GM18867 (cell line): ENCODE measurements around the gene SCN5A.

ENCODE experiments used
- ATAC-seq: cut with Tn5 transposase; IDR thresholded peaks from one replicate; pipeline ENCODE4 v1.9.1; 2021; ENCODE audit warnings: mild to moderate bottlenecking, moderate library complexity; ENCODE audit not compliant: unreplicated experiment

The SCN5A gene

GRCh38 chr3:38545983-38546382 is 103.5 kb downstream of the SCN5A start:
- no peak for ATAC-seq

DNA sequence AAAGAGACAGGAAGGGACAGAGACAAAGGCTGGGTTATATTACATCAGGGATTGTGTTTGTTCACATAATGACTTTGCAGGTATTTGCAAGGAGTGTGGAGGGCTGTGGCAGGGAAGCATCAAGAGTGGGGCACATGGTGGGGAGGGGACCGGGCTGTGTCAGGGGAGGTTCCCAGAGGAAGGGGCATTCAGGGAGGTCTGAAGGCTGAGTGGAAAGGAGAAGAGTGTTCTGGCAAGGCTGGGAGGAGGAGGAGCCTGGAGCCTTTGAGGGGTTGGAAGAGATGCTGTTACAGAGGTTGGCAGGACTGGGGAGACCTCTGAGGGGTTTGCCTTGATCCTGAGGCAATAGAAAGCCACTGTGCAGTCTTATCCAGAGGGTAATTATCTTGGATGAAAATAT is 103.9 kb downstream of the SCN5A start:
- ATAC-seq: no peak

- ATAC-seq: no peak
Observed at GRCh38 chr3:38544926-38545325, 104.6 kb downstream of the SCN5A start.

GRCh38 chr3:38543586-38543985 is 105.9 kb downstream of the SCN5A start:
- ATAC-seq: no peak

DNA sequence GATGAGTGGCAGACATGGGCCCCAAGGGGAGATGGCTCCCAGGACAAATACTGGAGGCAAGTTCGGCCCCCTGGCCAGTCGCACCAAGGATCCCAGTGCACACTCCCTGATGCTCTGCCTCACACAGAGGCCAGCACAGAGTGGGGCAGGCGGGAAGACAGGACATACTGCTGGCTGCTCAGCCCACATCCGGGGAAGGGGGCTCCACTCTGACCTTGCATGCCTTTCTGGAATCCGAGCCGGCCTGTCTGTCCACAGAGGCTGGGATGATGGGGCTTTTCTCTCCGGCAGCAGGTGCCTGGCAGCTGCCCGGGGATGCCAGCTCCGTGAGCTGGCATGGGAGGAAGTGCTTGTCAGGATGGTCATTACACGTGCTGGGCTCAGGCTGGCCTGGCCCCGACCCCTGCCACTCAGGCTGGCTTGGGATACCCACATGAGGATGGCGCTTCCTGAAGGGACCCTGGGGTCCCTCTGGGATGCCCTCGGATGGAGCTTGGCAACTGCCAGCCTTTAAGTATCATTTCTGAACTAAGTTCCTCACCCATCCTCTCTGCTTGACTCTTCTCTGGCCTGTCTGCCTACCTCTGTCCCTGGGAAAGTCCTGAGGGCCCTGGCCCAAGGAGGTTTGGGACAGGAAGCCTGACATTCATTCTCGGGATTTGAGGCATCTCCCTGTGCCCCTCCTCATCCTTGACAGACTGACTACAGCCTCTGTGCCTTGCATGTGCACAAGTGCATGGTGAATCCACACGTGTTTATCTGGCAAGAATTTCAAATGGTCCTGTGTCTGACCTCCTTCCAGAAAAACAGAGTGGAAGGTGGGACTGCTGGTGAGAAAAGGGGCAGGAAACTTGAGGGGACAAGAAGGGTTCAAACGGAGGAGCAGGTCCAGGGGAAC is 106.8 kb downstream of the SCN5A start:
- ATAC-seq: no peak

DNA sequence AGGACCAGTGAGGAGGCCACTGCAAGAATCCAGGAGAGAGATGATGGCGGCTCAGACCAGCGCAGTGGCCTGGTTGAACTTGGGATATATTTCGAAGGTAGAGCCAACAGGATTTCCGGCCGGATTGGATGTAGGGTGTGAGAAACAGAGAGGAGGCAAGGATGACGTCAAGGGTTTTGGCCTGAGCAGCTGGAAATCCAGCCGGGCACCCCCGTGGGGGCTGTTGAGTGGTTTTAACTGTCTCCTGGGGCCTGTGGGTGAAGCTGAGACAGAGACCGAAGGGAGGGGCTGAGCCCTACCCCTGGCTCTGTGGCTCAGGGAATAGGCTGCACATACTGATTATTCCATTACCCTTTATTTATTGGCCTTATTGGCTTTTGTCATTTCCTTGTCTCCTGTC is 107.7 kb downstream of the SCN5A start:
- ATAC-seq: no peak

- no peak for ATAC-seq
Observed at GRCh38 chr3:38538773-38539353, 110.6 kb downstream of the SCN5A start.

DNA sequence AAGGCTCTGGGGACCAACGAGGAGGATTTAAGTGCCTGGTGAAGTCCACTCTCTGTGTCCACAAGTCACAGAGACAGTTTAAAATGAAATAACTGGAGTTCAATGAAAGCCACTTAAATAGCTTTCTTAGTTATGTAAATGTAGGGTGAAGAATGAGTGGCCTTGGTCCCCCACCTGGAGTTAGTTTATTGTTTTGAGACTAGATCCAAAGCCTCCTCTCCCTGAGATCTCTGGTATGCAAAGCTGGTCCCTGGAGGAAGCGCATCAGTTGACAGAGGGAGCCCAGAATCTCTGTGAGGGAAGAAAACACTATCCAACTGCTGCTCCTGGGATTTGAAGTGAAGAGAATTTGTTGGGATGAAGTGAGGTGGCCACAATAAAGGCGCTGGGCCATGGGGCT is 112.8 kb downstream of the SCN5A start:
- ATAC-seq: no peak

DNA sequence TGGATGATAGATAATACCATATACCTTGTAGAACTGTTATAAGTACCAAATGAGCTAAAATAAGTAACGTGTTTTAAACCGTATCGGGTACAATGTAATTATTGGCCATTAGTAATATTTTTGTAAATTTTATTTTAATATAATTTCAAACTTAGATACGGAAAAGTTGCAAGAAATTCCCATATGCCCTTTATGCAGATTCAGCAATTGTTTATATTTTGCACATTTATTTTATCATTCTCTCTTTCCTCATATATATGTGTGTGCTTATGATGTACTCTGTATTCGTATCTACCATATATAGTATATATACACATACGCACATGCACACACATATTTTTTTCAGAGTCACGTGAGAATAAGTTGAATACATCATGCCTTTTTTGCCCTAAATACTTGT is 114.9 kb downstream of the SCN5A start:
- ATAC-seq: no peak

DNA sequence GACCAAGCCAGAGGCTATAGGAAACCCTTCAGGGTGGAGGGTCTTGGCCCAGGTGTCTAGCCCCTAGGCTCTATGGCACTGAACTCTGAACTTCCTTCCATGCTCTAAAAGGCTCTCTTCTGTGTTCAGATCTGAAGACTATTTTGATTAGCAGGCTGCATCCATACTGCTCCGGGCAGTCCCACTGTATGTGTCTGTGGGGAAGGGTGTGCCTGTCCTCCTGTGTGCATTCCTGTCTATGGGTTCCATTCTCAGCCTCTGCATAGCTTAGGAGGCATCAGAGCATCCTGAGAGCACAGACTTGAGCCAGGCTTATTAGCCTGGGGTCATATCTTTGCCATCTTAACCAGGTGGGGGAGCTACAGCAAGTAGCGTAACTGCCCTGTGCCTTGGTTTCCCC is 115.3 kb downstream of the SCN5A start:
- no peak for ATAC-seq

- no peak for ATAC-seq
Observed at GRCh38 chr3:38533285-38533976, 116.1 kb downstream of the SCN5A start.

GRCh38 chr3:38532529-38532928 is 117.0 kb downstream of the SCN5A start:
- ATAC-seq: no peak

DNA sequence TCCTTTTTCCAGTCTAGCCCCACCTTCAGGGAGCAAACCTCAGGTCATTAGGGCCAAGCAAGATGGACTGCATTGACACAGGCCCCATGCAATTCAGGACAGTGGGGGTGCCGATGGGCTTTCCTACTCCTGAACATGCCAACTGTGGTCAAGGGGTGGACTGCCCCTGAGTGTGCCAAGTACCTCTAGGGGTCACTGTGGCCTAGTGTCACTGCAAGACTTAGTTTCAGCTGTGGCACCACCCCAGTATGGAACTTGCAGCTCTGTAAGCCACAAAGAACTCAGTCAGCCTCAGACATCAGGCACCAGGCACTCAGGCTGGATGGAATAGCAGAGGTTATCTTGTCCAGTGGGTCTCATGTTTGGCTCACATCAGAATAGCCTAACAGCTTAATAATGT is 121.0 kb downstream of the SCN5A start:
- ATAC-seq: no peak

- ATAC-seq: no peak
Observed at GRCh38 chr3:38526792-38527191, 122.7 kb downstream of the SCN5A start.

DNA sequence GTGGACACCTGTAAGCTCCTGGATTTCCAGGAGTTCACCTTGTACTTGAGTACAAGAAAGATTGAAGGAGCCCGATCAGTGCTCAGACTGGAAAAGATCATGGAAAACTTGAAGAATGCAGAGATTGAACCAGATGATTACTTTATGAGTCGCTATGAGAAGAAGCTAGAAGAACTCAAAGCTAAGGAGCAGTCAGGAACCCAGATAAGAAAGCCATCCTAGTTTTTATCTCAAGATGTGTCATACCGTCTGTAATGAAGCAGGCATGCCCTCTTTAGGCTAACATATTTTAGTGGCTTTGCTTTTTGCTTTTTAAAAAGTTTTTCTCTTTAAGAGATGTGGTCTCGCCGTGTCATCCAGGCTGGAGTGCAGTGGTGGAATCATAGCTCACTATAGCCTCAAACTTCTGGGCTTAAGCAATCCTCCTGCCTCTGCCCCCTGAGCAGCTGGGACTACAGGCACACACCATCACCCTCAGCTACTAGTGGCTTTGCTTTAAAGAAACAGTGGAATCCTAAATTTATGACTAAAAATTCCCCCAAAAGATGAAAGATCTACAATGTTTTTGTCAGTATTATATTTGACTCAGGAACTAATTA is 125.2 kb downstream of the SCN5A start:
- ATAC-seq: no peak

GRCh38 chr3:38522002-38522401 is 127.5 kb downstream of the SCN5A start:
- ATAC-seq: no peak

- ATAC-seq: peak; percentile 53
Observed at GRCh38 chr3:38521391-38521987, 128.0 kb downstream of the SCN5A start.

DNA sequence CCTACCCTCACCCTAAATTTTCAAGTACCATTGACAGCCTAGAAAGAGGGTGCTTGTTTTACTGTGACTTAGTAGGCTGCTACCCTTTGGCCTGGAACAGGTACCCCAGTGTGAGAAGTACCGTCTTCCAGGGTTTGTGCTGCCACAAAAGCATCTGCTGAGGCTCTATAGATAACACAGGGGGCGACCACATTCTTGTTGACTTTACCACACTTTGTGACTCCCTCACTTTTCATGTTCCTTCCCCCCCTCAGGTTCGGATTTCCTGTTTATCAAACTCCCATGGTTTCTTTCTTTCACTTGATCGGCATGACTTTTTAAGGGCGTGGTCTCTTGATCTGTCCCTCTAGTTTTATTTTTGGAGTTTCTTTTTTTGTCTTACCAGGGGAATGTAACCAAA is 129.8 kb downstream of the SCN5A start:
- no peak for ATAC-seq

DNA sequence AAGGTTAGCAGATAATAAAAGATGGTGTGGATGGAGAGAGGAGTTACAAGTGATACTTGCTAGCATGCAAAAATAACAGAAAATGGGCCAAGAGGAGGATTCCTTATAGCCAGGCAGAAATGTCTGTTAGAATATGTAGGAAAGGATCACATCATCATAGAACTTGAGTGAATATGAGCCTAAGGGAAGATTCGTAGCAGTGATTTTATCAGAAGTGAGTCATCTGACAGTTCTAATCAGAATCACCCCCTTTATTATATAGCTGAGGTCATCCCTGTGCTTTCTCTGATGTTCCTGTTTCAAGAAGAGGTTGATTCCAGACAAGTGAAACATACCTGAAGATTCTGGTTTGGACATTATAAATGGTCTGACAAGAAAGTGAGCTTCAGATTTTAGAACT is 130.5 kb downstream of the SCN5A start:
- no peak for ATAC-seq

DNA sequence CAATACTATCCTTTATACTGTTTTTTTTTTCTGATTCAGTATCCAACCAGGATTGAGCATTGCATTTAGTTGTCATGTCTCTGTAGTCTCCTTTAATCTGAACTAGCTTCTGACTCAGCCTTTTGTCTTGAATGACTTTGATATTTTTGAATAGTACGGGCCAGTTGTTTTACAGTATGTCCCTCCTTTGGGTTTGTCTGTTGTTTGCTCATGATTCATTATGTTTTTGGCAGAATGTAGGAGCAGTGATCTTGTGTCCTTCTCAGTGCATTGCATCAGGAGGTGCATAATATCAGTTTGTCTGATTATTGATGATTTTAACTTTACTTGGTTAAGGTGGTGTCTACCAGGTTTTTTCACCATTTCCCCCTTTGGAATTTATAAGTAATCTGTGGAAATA is 132.8 kb downstream of the SCN5A start:
- no peak for ATAC-seq

- no peak for ATAC-seq
Observed at GRCh38 chr3:38515367-38515766, 134.1 kb downstream of the SCN5A start.
